Measurements from ENCODE around the gene S1PR5. TPM values are rescaled to one million over a fixed set of nuclear protein-coding genes. Genes with fewer than 3 reads are reported as not detected.
"Not testable (repeated sequence)": the region's sequence is repeated elsewhere in the genome, so short reads cannot be mapped to it uniquely, and the experiment has no call there.

The S1PR5 gene
- 1.2 and 1.8 TPM in 2 replicates for total RNA-seq (2014; rRNA removed; shearing (Covaris generic))
- 0.06 and 0.13 TPM in 2 replicates for polyA plus RNA-seq (2015; cell fraction: cytosol; rRNA removed)
- 0.14 and 0.42 TPM in 2 replicates for polyA plus RNA-seq (2015; cell fraction: nucleus; rRNA removed)

- no peak for DNase-seq (ENCODE audit: low read depth)
These were observed at the start of gene S1PR5 for GRCh38 chr19:10517361-10517759. Gene S1PR5, minus strand, starts transcription at chr19:10517447. Its CDS starts 2,436 bp downstream, at chr19:10515011.

- no peak for DNase-seq (ENCODE audit: low read depth)
These were observed 49.6 kb upstream of the S1PR5 start for GRCh38 chr19:10566658-10567410.

- no peak for DNase-seq (ENCODE audit: low read depth)
These were observed 49.1 kb upstream of the S1PR5 start for GRCh38 chr19:10566408-10566657.

- peak; percentile 95 for DNase-seq (ENCODE audit: low read depth)
These were observed 48.5 kb upstream of the S1PR5 start, which contains the start of gene KRI1 for GRCh38 chr19:10565567-10566407. Gene KRI1, minus strand, starts transcription at chr19:10566010. Its CDS starts 11 bp downstream, at chr19:10565999.

GRCh38 chr19:10565028-10565566 lies 47.9 kb upstream of the S1PR5 start:
- DNase-seq (ENCODE audit: low read depth) = peak; percentile 46

GRCh38 chr19:10562609-10563008 lies 45.4 kb upstream of the S1PR5 start:
- no peak for DNase-seq (ENCODE audit: low read depth)

- no peak for DNase-seq (ENCODE audit: low read depth)
These were observed 42.9 kb upstream of the S1PR5 start for GRCh38 chr19:10560154-10560553.

GRCh38 chr19:10557603-10558197 lies 40.5 kb upstream of the S1PR5 start:
- no peak for DNase-seq (ENCODE audit: low read depth)

GRCh38 chr19:10555610-10555973 lies 38.3 kb upstream of the S1PR5 start:
- no peak for DNase-seq (ENCODE audit: low read depth)

GRCh38 chr19:10554760-10555609 lies 37.7 kb upstream of the S1PR5 start:
- no peak for DNase-seq (ENCODE audit: low read depth)

- no peak for DNase-seq (ENCODE audit: low read depth)
These were observed 36.7 kb upstream of the S1PR5 start for GRCh38 chr19:10553943-10554381.

GRCh38 chr19:10553087-10553667 lies 35.9 kb upstream of the S1PR5 start:
- no peak for DNase-seq (ENCODE audit: low read depth)

GRCh38 chr19:10552510-10553053 lies 35.3 kb upstream of the S1PR5 start:
- peak; percentile 41 for DNase-seq (ENCODE audit: low read depth)

- DNase-seq (ENCODE audit: low read depth) = peak; percentile 54
These were observed 34.6 kb upstream of the S1PR5 start for GRCh38 chr19:10551698-10552301.

- not testable (repeated sequence) for DNase-seq (ENCODE audit: low read depth)
These were observed 33.8 kb upstream of the S1PR5 start for GRCh38 chr19:10551006-10551405.

GRCh38 chr19:10550336-10550735 lies 33.1 kb upstream of the S1PR5 start:
- no peak for DNase-seq (ENCODE audit: low read depth)

- DNase-seq (ENCODE audit: low read depth) = no peak
These were observed 32.5 kb upstream of the S1PR5 start for GRCh38 chr19:10549733-10550132.

GRCh38 chr19:10548746-10549276 lies 31.6 kb upstream of the S1PR5 start:
- no peak for DNase-seq (ENCODE audit: low read depth)

- no peak for DNase-seq (ENCODE audit: low read depth)
These were observed 29.6 kb upstream of the S1PR5 start for GRCh38 chr19:10546817-10547216.

Data from HT1080 (cell line).